ENCODE results near the gene CDSN.

DNA sequence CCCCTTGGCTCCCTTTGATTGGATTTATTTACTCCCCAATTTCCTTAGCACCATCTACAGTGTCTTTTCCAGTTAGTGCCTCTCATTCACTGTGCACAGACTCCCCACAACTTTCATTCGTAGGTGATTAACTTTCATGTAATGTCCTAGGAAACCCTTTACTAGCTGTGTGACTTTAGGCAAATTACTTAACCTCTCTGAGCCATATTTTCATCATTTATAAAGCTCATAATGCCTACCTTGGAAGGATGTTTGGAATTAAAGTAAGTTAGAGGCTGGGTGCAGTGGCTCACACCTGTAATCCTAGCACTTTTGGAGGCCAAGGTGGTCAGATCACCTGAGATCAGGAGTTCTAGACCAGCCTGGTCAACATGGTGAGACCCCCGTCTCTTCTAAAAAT is 28.0 kb downstream of the CDSN start:
- TF ChIP-seq, protein P1, sequence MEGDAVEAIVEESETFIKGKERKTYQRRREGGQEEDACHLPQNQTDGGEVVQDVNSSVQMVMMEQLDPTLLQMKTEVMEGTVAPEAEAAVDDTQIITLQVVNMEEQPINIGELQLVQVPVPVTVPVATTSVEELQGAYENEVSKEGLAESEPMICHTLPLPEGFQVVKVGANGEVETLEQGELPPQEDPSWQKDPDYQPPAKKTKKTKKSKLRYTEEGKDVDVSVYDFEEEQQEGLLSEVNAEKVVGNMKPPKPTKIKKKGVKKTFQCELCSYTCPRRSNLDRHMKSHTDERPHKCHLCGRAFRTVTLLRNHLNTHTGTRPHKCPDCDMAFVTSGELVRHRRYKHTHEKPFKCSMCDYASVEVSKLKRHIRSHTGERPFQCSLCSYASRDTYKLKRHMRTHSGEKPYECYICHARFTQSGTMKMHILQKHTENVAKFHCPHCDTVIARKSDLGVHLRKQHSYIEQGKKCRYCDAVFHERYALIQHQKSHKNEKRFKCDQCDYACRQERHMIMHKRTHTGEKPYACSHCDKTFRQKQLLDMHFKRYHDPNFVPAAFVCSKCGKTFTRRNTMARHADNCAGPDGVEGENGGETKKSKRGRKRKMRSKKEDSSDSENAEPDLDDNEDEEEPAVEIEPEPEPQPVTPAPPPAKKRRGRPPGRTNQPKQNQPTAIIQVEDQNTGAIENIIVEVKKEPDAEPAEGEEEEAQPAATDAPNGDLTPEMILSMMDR (IDR thresholded peaks at IDR 0.05) = no peak
- TF ChIP-seq POLR2A (IDR thresholded peaks at IDR 0.05) = no peak

Data from prostate gland (tissue), 2 donors.